Stimulated activated CD8-positive, alpha-beta memory T cell treated with anti-CD3 and anti-CD28 coated beads, Interleukin-12 subunit alpha, Interleukin-12 subunit beta, amount 100 ng/mL, for 24 hours (primary cell): ENCODE data around the gene MSANTD1.

Source experiments
- DNase-seq: peaks from one replicate; pipeline ENCODE4 v3.0.0-alpha.2; 2020; ENCODE audit errors: extremely low read depth

Gene MSANTD1

DNA sequence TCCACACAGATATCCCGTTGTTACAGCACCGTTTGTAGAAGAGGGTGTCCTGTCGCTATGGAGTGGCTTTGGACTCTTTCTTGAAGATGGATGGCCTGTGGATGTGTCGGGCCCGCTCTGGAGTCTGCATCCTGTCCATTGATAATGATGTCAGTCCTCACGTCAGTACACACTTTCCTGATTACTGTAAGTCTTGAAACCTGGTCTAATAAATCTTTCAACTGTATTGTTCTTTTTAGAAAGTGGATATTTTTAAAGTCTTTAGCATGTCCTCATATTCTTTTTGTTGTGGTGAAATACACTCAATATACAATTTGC, 14.9 kb downstream of the MSANTD1 start:
- no peak for DNase-seq

DNA sequence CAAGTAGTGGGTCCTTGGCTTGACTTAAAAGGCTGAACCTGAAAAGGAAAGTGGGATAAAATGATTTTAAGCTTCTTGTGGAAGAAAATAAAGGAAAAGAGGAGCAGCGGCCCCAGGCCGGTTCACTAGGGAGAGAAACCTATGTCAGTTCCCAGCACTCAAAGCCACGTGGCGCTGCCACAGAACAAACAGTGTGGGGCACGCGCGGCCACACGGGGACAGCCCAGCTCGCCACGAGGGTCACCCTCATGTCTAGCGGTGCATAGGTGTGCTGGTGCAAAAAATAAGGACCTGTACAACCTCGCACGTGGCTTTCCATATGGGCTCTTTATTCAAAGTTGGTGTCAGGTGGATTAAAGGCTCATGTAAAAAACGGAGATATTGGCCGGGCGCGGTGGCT, 17.1 kb downstream of the MSANTD1 start:
- DNase-seq, result no peak

DNA sequence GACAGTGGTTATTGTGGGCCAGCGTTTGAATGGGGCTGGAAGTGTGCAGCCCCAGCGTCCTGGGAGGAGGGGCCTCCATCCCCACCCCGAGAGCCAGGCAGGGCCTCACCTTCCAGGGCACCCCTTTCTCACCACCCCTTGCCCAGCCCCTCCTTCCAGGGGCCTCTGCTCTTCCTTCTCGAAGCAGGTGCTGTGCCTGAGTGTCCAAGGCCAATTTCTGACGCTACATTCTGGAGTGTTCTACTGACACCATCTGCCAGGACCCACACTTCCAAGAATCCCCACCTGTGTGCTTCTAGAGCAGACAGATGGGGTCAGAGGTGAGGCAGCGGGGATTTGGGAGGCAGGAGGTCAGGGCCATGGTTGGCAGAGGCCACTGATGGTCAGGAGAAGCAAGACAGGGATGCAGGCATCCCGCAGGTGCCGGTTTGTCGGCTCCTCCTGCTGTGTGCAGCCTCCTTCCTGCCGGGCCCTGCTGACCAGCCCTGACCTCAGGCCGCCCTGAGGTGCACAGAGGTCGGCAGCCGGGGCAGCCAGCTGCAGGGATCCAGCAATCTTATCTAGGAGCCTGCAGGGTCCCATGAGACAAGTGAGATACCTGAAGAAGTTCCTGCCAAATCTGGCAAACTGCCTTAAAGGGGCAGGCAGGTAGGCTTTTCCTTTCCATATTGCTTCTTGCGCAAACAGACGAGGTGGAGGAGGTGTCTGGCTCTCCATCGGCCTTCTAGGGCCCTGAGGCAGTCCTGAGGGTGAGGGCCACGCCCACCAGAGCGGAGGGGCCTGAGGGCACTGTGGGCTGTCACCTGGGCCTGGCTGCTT, 18.8 kb downstream of the MSANTD1 start:
- no peak for DNase-seq

DNA sequence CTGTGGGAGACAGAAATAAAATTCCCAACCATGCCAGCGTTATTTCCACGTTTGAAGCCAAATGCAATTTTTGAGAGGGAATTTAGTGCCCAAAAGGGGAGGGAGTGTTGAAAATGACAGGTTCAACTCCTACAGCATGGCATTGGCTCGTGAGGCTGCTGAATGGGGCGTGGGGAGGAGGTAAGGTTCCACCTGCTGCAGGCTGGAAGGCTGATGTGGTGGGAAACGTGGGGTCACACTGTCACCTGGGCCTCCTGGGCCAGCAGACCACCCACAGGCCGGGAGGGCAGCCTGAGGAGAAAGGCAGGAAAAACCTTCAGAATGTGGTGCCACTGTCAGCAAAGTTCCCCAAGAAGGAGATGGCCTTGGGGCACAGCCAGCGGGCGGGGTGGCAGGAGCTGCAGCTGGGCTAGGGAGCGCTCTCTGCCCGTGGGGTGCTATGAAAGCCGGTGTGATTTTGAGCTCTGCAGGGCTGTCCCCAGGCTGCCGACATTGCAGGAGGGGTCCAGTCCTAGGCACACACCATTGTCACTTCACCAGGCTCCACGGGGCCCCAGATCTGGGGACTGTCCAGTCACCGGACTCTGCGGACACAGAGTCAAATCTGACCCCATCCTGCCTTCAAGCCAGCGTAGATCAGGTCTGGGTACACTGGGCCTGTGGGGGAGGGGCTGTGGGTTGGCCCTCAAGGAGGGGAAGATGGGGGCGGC, 19.6 kb downstream of the MSANTD1 start:
- DNase-seq, result no peak

DNA sequence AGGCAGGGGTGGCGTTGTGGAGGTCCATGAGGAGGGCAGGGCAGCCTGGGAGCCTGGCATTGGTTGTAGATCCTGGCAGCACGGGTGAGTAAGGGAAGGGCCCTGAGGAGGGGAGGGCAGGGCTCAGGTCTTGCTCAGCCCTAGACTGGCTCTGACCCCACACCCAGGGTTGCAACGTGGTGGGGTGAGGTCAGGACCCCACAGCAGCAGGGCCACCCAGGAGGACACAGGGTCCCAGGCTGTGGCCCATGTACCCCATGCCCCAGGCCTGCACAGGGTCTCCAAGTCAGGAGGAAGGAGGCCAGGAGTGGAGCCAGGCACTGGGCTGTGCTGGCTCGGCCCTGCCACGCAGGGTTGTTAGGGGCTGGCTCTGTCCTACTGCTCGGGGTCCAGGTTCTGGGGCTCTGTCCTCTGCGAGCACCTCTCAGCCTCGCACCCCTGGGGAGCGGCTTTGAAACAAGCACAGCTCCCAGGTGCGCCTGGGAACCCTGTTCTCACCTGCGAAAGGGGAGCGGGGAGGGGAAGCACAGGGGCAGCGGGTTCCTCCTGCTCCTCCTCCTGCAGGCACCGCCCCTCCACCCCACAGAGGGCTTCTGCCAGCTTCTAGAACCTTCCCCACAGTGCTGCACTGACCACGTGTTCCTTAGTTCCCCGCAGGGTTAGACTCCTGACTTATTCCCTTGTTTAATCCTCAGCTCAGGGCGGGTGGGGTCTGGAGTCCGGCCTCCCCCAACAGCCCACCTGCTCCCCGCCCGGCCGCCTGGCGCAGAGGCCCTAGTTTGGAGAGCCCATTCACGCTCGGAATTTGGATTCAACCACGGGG, 20.4 kb downstream of the MSANTD1 start:
- no peak for DNase-seq

DNA sequence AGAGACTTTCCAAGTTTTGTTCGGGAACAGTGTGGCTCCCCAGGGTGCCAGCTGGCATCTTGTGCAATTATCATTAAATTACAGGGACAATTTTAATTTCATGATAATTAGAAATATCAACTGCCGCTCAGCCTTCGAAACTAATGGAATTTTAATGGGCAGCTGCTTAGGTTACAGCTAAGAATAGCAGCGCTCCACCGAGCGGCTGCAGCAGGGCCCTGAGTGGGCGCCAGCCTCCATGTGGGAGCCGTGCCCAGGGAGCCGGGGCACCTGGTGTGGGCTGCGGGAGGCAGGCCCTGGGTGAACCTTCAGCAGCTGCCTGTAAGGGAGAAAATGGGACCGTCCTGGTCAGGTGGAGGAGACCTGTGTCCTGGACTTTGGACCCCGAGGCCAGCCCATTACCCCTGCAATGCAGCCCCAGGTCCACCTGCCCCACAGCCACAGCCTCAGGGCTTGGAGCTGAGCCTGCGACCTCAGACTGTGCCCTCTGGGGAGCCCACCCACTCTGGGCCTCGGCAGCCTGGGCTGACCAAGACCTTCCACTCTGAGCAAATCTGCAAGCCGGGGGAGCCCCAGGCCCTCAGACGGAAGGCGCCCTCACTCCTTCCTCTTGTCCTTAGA, 21.1 kb downstream of the MSANTD1 start:
- DNase-seq, result no peak

DNA sequence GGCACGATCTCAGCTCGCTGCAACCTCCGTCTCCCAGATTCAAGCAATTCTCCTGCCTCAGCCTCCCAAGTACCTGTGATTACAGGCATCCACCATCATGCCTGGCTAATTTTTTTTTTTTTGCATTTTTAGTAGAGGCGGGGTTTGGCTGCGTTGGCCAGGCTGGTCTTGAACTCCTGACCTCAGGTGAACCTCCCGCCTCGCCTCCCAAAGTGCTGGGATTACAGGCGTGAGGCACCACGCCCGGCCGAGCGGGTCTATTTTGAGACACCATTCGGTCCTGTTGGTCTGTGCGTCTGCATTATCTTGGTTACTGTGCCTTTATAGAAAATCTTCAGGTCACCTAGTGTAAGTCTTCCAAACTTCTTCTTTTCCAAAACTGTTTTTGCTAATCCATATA, 22.2 kb downstream of the MSANTD1 start:
- DNase-seq, result no peak

DNA sequence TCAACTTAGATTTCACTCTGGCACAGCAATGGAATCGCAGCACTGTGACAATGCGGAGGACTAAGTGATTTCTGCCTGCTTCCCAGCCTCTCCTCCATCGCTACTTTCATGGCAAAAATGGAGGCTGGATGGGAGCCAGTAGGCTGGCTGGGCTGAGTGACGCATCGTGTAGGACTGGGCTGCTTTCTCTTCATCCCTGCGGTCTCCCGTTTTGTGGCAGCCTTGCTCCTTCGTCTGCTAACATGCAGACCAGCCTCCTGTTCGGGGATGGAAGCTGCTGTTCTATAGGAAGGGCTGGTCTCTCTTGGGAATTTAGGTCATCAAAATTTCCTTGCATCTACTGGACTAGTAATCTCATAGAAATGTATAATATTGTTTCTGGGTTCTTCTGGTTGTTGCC, 28.0 kb downstream of the MSANTD1 start:
- DNase-seq, result no peak

DNA sequence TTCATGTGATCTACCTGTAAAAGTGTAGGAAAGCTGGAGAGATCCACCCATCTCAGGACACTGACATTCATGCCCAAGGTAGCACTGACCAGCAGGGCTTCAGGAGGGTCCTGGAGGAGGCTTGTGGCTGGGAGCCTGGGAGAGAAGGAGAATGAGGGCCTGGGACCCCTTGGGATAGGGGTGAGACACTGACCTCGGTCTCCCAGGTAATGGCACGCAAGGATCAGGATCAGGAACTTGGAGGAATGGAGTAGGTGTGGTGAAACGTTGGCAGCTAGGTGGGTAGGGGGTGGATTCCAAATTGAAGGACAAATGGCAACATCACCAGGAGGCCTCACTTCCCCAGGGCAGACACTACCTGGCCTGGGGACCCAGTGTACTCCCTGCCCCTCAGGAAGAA, 31.5 kb downstream of the MSANTD1 start:
- DNase-seq, result no peak

DNA sequence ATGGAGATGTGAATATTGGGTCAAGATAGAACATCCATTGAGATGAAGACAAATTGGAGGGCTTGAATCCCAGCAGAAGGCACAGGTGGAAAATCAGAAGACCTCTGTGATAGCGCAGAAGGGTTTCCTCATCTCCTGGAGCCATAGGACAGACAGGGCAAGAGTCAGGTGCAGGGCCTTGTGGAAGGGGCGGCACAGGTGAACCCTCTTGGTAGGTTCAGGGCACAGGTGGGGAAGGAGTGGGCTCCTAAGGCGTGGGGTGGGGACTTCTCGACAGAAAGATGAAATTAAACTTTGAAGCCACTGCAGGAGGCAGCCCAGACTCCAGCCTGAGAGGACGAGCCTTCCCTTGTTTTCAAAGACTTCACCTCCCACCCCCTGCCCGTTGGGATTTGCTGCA, 34.5 kb downstream of the MSANTD1 start:
- DNase-seq, result no peak

DNA sequence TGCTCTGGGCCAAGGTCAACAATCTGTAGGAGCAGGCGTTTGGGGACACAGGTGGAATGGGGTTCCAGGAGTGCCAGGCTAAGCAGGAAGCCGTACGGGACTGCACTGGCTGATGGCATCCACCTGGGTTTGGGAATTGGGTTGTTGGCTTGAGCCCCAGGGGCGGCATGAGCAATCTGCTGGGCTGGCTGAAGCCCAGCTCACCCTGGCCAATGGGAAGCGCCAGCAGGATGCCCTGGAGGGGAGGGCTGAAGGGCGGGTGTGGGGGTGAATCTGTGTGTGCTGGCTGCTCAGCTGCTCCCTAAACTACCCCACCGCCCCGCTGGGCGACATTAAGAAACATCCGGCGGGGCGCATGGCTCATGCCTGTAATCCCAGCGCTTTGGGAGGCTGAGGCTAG, 35.0 kb downstream of the MSANTD1 start:
- DNase-seq, result no peak

DNA sequence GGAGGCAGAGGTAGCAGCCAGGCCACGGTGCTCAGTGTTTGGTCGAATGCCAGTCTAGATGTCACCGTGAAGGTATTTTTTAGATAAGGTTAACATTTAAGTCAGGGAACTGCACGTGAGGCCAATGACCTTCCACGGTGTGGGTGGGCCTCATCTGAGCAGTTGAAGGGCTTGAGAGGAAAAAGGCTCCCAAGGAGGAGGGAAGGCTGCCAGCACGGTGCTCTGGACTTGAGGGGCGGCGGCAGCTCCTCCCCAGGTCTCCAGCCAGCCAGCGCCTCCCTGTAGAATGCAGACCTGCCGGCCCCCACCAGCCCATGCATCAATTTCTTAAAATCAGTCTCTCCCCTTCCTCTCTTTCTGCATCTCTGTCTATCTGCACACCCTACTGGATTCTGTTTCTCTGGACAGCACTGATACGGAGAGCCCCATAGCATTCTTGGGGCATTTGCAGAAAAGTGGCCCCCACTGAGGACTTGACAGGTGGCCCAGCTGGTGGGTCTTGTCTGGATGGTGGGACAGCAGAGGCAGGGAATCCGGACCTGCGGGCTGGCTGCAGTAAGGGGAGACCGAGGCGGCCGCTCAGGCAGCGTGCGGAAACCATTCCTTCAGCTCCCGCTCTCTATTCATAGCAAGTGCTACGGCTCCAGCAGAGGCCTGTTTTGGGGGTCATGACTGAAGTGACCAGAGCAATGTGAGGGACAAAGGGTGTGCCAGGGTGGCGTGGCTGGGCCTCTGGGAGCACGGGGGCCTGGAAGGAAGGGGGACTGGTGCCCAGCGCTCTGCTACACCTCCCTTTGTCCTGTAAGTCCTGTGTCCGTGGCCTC, 36.0 kb downstream of the MSANTD1 start:
- no peak for DNase-seq

DNA sequence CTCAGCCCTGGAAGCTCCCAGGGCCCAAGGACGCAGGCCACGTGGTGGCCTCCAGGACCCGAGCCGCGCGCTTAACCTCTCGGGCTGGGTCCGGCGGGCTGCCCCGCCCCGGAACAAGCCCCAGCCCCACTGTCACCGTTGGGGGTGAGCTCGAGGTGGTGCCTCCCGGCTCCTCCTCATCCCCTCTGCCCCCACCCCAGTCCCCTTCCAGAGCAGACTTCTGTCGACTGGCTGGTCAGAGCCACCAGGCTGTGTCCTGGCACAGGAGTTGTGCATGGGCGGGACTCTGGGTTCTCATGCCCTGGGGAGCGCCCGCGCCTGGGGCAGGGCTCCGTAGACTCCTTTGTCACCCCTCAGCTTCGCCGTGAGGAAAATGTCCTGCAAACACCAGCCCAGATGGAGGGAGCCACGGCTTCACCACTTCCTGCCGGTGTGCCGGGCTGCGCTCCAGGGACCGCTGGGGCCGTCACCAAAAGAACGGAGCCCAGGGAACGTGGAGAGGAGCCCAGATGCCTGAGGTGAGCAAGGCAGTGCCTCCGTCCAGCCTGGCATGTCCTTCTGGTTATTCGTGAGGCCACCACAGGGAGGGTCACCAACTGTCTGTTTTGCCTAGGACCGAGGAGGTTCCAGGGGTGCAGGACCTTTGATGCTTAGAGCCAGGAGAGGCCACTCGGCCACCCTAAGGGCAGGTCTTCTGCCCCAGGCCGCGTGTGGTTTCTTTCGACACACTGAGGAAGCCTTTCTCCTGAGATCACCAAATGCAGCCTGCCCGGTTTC, 36.8 kb downstream of the MSANTD1 start:
- no peak for DNase-seq

DNA sequence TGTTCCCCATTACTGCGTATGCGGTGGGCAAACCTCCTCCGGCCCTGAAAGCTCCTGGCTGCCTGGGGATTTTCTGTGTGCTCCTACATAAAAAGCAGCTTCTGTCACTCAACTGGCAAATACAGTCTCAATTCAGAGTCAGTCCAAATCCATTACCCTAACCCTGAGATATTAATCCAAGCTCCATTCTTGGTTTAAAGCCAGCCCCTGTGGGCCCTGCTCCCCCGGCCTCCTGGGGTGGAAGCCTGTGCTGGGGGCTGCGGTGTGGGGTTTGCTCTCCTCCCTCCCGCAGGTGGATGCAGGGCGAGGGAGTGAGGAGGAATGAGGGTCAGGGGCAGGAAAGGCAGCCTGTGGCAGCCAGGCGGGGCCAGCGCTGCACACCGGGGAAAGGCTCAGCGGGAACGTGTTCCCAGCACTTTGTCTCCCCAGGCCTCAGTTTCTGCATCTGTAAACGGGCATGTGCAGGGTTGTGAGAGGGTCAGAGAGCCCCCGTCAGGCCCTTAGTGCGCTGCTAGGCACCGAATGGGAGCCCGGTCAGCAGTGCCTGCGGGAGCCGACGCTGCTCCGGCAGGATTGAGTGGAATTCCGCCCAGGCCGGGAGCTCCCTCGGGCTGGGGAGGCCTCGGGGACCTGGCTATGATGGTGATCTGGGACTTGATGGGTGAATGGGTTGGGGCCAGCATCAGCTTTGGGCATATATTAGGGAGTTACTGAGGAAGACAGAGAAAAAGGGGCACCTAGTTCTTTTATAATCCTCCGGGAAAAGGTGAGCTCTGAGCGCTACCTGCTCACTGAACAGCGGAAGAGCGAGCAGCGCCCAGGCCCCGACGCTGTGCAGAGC, 37.6 kb downstream of the MSANTD1 start:
- no peak for DNase-seq

DNA sequence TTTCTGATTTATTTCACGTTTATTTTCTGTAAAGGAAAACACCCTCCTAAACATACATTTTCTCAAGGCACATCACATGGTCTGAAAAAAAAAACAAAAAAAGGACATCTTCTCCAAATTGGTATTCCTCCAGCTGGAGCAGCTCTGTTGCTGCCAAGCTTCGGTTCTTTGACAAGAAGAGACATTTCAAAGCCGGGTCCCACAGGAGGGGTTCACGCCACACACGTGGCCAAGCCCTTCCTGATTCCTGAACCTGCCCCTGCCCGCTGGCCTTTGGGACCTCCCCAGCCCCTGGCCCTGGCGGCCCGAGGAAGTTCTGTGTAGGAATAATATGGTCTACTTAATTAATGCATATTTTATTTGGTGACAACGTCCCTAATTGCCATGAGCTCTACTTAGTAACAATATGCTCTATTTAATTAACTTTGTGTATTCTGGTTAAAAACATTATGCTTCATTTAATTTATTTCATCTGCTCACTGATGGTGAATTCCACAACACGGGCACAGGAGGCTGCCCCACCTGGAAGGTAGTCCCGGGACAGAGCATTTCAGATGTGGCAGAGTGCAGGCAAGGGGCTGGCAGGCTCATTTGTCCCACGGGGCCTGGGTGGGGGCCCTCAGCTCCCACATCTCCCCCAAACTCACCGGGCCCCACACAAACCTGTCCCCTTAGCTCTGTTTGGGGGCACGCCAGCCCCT, 38.5 kb downstream of the MSANTD1 start:
- DNase-seq, result no peak

DNA sequence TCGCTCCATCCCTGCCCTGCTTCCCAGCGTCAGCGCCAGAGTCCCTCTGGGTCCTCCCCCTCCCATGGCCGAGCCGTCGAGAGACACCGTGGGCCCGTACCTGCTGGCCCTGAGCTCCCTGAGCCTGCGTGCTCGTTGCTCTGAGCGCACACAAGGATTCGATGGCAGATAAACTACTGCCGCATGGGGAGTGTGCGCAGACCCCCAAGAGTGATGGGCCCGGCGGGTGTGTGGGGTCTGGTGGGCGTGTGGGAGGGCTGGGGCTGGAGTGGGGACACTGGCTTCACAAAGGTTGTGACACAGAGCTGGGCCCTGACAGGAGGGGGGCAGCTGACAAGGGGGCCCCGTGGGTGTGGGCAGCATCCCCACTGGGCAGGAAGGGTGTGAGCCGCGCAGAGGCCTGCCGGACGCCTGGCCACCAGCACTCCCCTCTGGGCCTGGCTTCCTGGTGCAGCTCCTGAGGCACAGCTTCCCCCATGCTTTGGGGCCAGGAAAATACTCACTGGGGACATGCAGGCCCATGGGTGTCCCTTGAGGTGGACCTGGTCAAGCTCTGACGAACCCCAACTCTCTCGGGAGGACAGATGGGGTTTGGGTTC, 39.1 kb downstream of the MSANTD1 start:
- no peak for DNase-seq

DNA sequence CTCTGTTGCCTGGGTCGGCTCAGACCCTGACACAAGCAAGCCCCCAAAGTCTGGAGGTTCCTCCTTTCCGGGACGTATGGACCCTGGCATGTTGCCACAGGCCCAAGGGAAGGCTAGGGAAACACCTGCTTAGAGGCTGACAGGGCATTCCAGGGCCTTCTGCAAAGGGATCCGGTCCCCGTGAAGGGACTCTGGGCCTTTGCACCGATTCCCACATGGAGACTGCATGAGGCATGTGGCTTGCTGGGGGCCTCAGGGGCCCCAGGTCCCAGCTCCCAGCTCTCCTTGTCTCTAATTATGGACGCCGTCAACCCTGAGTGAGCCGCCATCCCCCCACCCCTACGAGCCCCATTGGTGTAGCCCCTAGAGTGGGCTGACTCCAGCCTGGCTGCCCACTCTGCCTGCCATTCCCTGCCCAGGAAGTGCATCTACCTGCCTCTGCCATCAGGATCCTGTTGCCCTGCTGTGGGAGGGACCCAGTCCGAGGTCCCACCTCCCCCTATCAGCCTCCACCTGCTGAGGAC, 39.7 kb downstream of the MSANTD1 start:
- DNase-seq, result no peak

DNA sequence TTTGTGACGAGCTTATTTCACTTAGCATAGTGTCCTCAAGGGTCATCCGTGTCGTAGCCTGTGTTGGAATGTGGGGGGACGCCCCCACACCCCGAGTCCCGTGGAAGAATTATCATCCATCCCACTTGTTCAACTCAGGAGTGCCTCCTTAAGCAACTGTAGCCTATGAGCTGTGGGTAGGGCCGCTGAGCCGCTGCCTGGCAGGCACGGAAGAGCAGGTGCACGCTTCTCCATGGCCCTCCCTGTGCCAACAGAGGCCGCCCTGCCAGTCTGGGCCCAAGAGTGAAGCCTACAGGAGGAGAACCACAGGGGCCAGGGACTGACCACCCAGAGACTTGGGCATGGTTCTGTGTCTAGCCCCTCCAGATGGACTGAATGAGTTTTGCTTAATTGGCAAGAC, 41.5 kb downstream of the MSANTD1 start:
- DNase-seq, result no peak
